ENCODE results near the gene ALG12. TPM values are rescaled to one million over a fixed set of nuclear protein-coding genes. Genes with fewer than 3 reads are reported as not detected.
A peak's percentile ranks its signal among the peaks of the same experiment; 100 is the strongest.

The ALG12 gene
- total RNA-seq, 1 donor: 20.3 TPM

DNA sequence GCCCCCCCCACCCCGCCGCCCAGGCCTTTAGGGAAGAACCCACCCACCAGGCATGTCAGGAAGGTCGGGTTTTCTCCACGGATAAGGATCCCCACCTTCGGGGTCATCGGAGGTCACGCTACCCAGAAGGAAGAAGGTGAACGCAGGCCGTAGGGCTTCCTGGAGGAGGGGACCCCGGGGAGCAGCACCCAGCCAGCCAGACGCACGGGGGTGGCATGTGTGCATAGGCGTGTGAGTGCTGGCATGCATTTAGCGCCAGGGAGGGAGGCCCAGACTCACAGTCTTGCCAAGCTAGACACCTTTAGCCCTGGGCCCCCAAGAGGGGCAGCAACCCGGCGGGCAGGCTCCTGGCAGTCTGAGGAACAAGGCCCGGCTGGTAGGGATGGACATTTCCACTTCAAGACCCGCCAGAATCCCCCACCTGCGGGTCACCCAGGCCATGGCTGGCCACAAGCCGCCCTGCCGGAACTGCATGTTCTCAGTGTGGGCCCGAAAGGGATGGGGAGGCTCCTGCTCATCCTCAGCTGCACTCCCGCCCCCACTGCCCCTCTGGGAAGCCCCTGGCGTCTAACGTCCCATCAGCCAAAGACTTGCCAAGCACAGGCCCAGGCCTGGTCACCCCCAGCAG, 25.6 kb upstream of the ALG12 start:
- TF ChIP-seq, protein P1, sequence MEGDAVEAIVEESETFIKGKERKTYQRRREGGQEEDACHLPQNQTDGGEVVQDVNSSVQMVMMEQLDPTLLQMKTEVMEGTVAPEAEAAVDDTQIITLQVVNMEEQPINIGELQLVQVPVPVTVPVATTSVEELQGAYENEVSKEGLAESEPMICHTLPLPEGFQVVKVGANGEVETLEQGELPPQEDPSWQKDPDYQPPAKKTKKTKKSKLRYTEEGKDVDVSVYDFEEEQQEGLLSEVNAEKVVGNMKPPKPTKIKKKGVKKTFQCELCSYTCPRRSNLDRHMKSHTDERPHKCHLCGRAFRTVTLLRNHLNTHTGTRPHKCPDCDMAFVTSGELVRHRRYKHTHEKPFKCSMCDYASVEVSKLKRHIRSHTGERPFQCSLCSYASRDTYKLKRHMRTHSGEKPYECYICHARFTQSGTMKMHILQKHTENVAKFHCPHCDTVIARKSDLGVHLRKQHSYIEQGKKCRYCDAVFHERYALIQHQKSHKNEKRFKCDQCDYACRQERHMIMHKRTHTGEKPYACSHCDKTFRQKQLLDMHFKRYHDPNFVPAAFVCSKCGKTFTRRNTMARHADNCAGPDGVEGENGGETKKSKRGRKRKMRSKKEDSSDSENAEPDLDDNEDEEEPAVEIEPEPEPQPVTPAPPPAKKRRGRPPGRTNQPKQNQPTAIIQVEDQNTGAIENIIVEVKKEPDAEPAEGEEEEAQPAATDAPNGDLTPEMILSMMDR (IDR thresholded peaks at IDR 0.05; ENCODE audit: insufficient read depth, low read depth, low read length): no peak
- no peak overlapping the region for H3K4me3 ChIP-seq (ENCODE audit: low read depth, low read length)
- no peak for DNase-seq (ENCODE audit: low read depth)

DNA sequence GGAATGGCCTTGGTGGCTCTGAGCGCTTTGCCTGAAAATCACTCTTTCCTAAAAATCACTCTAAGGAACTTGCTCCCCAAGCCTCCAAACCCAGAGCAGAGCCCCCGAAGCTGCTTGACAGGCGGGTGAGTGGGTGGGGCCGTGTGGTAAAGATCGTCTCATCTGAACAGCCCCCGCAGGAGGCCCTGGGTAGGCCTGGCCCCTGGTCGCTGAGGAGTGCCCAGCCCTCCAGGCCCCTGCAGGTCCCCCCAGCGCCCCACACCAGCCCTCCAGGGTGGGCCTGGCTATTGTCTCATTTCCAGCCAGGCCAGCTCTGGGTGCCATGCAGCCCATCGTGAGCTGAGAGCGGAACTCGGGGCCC, 25.1 kb upstream of the ALG12 start:
- TF ChIP-seq, protein P1 (IDR thresholded peaks at IDR 0.05; ENCODE audit: insufficient read depth, low read depth, low read length): no peak
- no peak for DNase-seq (ENCODE audit: low read depth)

DNA sequence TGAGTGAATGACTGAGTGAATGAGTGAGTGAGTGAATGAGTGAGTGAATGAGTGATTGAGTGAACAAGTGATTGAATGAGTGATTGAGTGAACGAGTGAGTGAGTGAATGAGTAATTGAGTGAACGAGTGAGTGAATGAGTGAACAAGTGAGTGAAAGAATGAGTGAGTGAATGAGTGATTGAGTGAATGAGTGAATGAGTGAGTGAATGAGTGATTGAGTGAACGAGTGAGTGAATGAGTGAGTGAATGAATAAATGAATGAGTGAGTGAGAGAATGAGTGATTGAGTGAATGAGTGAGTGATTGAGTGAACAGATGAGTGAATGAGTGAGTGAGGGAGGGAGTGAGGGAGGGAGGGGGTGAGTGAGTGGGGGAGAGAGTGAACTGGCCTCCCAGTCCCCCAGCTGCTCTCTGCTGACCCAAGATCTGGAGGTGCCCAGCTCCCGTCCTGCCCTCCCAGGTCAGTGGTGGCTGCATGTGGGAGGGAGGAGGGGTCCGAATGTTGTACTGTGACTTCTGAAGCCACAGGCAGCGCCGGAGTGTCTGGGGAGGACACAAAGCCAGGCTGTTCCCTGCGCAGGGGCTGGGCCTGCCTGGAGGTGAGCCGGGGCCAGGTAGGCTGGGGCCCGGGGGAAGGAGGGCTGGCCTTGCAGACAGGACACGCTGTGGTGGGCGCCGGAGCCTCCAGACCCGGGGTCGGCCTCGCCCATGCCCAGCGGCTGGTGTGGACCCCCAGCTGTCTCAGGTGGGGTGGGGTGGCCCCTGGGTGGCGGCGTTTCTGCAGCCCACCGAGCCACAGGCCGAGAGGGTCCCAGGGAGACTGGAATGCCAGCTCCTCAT, 24.5 kb upstream of the ALG12 start:
- TF ChIP-seq, protein P1 (IDR thresholded peaks at IDR 0.05; ENCODE audit: insufficient read depth, low read depth, low read length): no peak
- DNase-seq (ENCODE audit: low read depth): no peak
- H3K4me3 ChIP-seq (ENCODE audit: low read depth, low read length): no peak overlapping the region

More for the DNA sequence above, 25.1 kb upstream of the ALG12 start:
- no peak overlapping the region for H3K4me3 ChIP-seq (ENCODE audit: low read depth, low read length)

- TF ChIP-seq, protein P1 (IDR thresholded peaks at IDR 0.05; ENCODE audit: insufficient read depth, low read depth, low read length): no peak
- no peak for DNase-seq (ENCODE audit: low read depth)
- H3K4me3 ChIP-seq (ENCODE audit: low read depth, low read length): no peak overlapping the region
Observed at GRCh38 chr22:49941507-49942316, 23.5 kb upstream of the ALG12 start.

DNA sequence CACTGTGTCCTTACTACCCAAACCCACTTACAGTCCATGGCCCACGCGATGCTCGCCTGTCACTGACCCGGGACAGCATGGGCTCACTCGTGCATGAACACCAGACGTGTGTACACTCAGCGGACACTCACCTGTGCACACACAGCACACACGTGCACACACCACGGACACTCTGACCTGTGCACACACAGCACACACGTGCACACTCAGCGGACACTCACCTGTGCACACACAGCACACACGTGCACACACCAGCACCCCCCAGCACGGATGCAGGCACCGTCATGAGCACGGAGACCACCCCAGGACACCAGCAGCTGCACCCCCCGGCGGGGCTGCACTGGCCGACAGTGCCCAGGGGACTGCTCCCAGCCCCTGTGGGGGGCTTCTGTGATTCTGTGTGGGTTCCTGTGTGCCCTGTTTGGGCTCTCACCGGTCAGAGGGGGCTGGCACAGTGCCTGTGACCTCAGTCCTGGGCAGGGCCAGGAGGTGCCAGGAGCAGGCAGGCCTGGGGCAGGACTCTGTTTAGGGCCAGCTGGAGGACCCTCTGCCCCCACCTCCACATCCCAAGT, 20.4 kb upstream of the ALG12 start:
- no peak for DNase-seq (ENCODE audit: low read depth)
- H3K4me3 ChIP-seq (ENCODE audit: low read depth, low read length): no peak overlapping the region
- TF ChIP-seq, protein P1 (IDR thresholded peaks at IDR 0.05; ENCODE audit: insufficient read depth, low read depth, low read length): no peak

DNA sequence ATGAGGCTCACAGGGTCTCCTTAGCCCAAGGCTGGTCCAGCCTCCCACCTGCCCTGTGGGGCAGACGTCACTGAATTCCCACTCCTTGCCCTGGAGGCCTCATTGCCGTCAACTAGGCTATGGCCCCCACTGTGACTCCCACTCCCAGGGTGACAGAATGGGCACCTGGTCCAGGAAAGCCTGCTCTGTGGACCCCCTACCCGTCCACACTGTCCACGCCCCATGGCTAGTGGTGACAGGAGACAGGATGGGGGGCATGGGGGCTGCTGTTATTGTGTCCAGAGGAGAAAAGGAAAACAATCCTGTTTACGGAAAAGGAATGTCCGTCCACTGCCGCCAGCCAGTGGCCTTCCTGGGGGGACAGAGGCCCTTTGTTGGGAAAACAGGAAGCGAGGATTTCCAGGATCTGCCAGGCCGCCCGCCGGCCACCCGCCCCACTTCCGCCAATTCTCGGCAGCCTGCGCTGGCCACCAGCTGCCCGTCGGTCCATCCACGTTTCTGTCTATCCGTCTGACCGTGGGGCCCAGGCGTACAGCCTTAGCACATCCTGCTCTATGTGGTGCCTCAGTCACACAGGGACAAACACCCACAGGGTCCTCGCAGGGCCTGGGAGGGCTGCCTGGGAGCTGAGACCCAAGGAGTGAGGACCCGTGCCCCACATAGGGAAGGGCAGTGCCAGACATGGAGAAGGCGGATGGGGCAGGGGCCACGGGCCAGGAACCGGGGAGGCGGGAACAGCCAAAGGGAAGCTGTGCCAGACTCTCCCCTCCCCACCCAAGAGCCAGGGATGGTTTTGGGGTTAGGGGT, 19.7 kb upstream of the ALG12 start:
- TF ChIP-seq, protein P1 (IDR thresholded peaks at IDR 0.05; ENCODE audit: insufficient read depth, low read depth, low read length): no peak
- DNase-seq (ENCODE audit: low read depth): peak; percentile 30
- H3K4me3 ChIP-seq (ENCODE audit: low read depth, low read length): no peak overlapping the region
